ENCODE measurements around the gene APC2.
A peak's percentile ranks its signal among the peaks of the same experiment; 100 is the strongest.

The APC2 gene

GRCh38 chr19:1459479-1459878 lies 9.6 kb downstream of the APC2 start:
- in situ Hi-C loops (cut with MboI; ENCODE audit: low sequenced_read_pairs, unreplicated experiment): no loop called here
- no peak for DNase-seq (ENCODE audit: low spot score)
- TF ChIP-seq CTCF (IDR thresholded peaks at IDR 0.05; ENCODE audit: borderline replicate concordance, control extremely low read depth, extremely low read depth, insufficient read depth, missing control alignments): no peak

- TF ChIP-seq CTCF (IDR thresholded peaks at IDR 0.05; ENCODE audit: borderline replicate concordance, control extremely low read depth, extremely low read depth, insufficient read depth, missing control alignments): no peak
- in situ Hi-C loops (cut with MboI; ENCODE audit: low sequenced_read_pairs, unreplicated experiment): no loop called here
- DNase-seq (ENCODE audit: low spot score): no peak
Observed at GRCh38 chr19:1460033-1460995, 10.4 kb downstream of the APC2 start.

- in situ Hi-C loops (cut with MboI; ENCODE audit: low sequenced_read_pairs, unreplicated experiment): no loop called here
- no peak for DNase-seq (ENCODE audit: low spot score)
- TF ChIP-seq CTCF (IDR thresholded peaks at IDR 0.05; ENCODE audit: borderline replicate concordance, control extremely low read depth, extremely low read depth, insufficient read depth, missing control alignments): no peak
Observed at GRCh38 chr19:1461862-1462261, 11.9 kb downstream of the APC2 start.

- DNase-seq (ENCODE audit: low spot score): no peak
- in situ Hi-C loops (cut with MboI; ENCODE audit: low sequenced_read_pairs, unreplicated experiment): no loop called here
- peak; percentile 48 for TF ChIP-seq CTCF (IDR thresholded peaks at IDR 0.05; ENCODE audit: borderline replicate concordance, control extremely low read depth, extremely low read depth, insufficient read depth, missing control alignments)
Observed at GRCh38 chr19:1465191-1466016, 15.5 kb downstream of the APC2 start.

- in situ Hi-C loops (cut with MboI; ENCODE audit: low sequenced_read_pairs, unreplicated experiment): no loop called here
- DNase-seq (ENCODE audit: low spot score): no peak
- TF ChIP-seq CTCF (IDR thresholded peaks at IDR 0.05; ENCODE audit: borderline replicate concordance, control extremely low read depth, extremely low read depth, insufficient read depth, missing control alignments): no peak
Observed at GRCh38 chr19:1466018-1466460, 16.1 kb downstream of the APC2 start.

- TF ChIP-seq CTCF (IDR thresholded peaks at IDR 0.05; ENCODE audit: borderline replicate concordance, control extremely low read depth, extremely low read depth, insufficient read depth, missing control alignments): no peak
- in situ Hi-C loops (cut with MboI; ENCODE audit: low sequenced_read_pairs, unreplicated experiment): no loop called here
- no peak for DNase-seq (ENCODE audit: low spot score)
Observed at GRCh38 chr19:1466461-1467214, 16.7 kb downstream of the APC2 start.

All from GM13976 (cell line).